Suprapubic skin (tissue), 3 donors: ENCODE results near the gene NFATC2.

ENCODE experiments used
- EP300 ChIP-seq: sonication (generic); formaldehyde crosslinking; IDR thresholded peaks from one replicate; pipeline ENCODE4 v1.6.1; 2017; ENCODE audit warnings: antibody characterized with exemption
- POLR2A ChIP-seq, 2 donors: fragments of 450-650 bp; IDR thresholded peaks; one replicate each; pipeline ENCODE4 v1.6.1; 2017; ENCODE audit warnings: antibody characterized with exemption in 2 of 2, mild to moderate bottlenecking in 2 of 2, moderate library complexity in 2 of 2
- TF ChIP-seq, protein P1 (sequence below), 2 donors: fragments of 200-600 bp in 1 of 2; fragments of 450-650 bp in 1 of 2; sonication (generic) in 1 of 2; IDR thresholded peaks; one replicate each; pipeline ENCODE4 v1.5.1; 2016 to 2019; ENCODE audit warnings: antibody characterized with exemption in 2 of 2, mild to moderate bottlenecking in 1 of 2, moderate library complexity in 1 of 2

DNA sequence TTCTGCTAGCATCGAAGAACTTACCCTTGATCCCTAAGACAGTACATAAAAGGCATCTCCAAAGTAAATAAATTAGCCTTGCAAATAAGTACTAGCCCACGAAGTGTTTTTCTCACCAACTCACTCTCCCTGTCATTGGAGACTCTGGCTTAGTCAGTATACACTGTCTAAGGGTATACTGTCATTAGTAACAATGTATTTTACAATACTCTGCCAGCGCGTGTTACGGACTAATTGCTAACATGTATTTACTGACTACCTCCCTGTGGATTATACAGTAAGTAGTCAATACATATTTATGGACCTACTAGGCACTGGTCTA lies 72.1 kb downstream of the NFATC2 start:
- TF ChIP-seq POLR2A (IDR thresholded peaks at IDR 0.05): no peak
- TF ChIP-seq, protein P1, sequence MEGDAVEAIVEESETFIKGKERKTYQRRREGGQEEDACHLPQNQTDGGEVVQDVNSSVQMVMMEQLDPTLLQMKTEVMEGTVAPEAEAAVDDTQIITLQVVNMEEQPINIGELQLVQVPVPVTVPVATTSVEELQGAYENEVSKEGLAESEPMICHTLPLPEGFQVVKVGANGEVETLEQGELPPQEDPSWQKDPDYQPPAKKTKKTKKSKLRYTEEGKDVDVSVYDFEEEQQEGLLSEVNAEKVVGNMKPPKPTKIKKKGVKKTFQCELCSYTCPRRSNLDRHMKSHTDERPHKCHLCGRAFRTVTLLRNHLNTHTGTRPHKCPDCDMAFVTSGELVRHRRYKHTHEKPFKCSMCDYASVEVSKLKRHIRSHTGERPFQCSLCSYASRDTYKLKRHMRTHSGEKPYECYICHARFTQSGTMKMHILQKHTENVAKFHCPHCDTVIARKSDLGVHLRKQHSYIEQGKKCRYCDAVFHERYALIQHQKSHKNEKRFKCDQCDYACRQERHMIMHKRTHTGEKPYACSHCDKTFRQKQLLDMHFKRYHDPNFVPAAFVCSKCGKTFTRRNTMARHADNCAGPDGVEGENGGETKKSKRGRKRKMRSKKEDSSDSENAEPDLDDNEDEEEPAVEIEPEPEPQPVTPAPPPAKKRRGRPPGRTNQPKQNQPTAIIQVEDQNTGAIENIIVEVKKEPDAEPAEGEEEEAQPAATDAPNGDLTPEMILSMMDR (IDR thresholded peaks at IDR 0.05): no peak
- no peak for TF ChIP-seq EP300
